HG03139 (cell line): ENCODE data around the gene NEDD4.
"Not testable (repeated sequence)": the region's sequence is repeated elsewhere in the genome, so short reads cannot be mapped to it uniquely, and the experiment has no call there.

ENCODE experiments used
- ATAC-seq: cut with Tn5 transposase; IDR thresholded peaks from one replicate; pipeline ENCODE4 v1.9.1; 2021; ENCODE audit not compliant: unreplicated experiment

The NEDD4 gene

GRCh38 chr15:56006371-56006770 lies 13.0 kb upstream of the NEDD4 start:
- ATAC-seq: not testable (repeated sequence)

DNA sequence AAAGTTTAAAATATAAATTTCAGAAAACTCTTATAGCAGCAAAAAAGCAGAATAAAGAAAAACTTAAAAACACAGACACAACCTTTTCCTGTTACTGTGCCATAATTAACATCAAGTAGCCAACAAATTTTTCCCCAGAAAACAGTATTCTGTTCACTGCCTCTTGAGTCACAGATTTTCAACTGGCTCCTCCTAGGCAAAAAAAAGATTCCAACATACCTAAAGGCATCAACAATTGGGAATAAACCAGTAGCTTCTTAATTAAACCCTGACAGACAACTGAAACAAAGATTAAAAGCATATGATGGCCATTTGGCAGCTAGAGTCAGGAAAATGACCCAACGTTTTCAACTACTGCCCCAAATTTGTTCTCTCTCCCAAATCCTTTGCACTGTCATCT lies 10.9 kb upstream of the NEDD4 start:
- not testable (repeated sequence) for ATAC-seq

- not testable (repeated sequence) for ATAC-seq
Observed at GRCh38 chr15:56003777-56004176, 10.4 kb upstream of the NEDD4 start.

DNA sequence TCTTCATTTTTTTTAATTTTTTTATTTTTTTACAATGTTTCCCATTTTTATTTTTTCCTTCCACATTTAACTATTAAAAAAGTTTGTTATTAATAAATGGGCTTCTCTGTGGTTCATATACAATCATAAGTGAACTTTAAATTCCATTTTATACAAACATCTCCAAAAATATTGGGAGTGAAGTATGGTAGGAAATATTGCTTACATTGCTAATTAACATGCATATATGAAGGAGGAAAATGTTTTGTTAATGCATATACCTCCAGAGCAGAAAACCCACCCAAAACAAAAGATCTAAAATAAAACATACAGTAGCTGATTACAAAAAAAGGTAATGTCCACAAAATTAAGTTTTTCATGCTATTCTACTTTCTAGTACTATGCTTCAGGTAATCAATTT lies 9.9 kb upstream of the NEDD4 start:
- not testable (repeated sequence) for ATAC-seq

DNA sequence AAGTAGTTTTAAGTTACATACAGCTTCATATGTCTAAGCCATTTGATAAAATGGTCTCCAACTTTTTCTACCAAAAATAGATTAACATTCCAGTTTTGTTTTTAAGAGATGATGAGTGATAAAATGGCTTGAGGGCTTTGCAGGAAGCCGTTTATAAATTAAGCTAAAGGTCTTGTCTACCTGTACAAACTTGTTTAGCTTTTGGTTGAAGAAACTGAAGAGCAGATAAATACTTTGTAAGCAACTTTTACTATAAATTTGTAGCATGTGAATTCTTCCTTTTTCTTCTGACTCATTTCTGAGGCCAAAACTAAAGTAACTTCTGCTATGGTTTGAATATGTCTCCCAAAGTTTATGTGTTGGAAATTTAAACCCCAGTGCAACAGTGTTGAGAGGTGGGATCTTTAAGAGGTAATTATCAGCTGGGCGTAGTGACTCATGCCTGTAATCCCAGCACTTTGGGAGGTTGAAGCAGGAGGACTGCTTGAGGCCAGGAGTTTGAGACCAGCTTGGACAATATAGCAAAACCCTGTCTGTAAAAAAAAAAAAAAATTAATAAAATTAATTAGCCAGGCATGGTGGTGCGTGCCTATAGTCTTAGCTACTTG lies 8.2 kb upstream of the NEDD4 start:
- no peak for ATAC-seq

GRCh38 chr15:55999658-56000057 lies 6.2 kb upstream of the NEDD4 start:
- ATAC-seq: no peak

DNA sequence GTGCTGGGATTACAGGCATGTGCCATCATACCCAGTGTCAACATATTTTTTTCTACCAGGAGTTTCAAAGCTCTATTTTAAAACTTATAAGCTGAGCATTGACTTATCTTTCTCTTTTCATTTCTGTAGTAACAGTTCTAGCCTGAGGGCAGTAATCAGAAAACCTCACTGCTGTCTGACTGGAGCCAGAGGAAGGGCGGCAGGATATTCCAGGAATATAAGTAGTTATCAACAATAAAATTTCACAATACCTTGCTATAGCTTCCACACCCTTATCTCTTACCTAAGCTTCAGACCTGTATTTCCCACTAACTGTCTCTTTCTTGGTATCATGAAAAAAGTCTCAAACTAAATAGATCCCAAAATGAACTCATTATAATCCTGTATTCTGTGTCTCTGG lies 5.1 kb upstream of the NEDD4 start:
- no peak for ATAC-seq

- no peak for ATAC-seq
Observed at GRCh38 chr15:55993804-55994560, 570 bp upstream of the NEDD4 start.

GRCh38 chr15:55992769-55993110 lies 672 bp downstream of the NEDD4 start:
- no peak for ATAC-seq

DNA sequence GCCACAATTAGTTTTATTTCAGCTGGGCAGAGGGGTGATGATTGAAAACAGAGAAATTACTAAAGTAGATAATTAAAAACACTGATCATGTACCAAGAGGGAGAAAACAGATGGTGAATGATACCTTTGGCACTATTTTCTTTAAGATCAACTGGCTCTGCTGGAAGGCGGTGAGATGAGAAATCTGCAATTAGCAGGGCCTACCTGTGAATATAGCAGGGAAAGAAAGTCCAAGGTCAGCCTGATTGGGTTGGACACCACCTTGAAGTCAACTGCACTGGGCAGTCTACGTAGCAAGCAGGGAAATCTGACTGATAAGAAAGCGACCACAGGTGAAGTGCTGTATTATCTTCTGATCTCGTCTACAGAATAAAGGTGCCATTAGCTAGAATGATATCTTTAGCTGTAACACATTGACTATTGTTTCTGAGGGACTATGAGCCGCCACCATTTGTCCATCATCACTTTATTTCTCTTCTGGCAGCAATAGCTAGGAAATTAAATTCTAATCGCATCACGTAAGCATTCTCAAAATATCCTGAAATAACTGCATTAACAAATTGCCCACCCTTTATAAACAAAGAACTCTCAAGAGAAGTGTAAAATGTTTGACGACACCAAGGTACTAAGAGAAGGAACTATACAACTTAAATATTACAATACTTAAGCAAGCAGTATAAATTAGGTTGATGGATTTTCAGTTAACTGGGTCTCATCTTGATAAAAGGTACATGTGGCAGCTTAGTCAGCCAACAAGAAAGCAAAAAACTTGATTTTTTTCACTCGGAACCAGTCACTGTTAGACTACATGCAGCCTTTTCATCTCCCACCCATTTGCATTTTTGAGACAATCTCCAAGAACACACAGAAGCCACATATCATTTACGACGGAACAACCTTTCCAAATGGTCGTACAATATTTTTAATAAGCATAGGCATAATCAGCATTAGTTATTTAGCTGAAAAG lies 1.3 kb downstream of the NEDD4 start:
- ATAC-seq: no peak

DNA sequence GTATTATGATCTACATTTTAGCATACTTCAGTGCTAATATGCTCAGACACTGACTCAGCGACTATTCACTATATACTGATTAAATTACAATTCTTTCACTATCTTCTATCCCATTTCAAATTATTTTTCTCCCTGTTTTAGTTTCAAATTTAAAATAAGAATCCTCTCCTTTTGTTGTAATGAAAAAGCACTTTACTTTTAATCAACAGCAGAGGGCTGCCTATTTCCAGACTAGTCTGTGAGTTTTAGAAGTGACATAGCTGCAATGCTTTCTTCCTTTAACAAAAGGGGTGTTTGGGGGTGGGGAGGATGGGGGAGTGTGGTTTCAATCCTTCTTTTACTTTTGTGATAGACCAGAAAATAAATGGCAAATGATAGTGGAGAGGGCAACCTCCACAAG lies 2.4 kb downstream of the NEDD4 start:
- ATAC-seq: no peak

DNA sequence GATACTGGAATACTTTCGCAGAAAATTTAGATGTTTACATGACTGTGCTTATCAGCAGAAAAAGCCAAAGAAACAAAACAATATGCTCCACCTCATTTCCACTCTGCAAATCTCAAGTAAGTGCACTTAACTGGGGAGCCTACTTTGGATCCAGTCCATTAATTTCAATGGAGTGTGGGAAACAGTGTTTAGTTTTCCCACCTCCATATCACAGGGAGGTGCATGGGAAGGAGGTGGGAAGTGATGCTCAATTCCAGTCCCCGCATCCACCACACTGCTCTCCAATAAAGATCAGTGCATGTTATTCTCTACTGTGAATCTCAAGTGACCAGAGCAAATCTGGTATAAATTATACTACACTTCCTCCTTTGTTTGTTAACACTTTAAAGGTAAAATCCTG lies 2.9 kb downstream of the NEDD4 start:
- no peak for ATAC-seq

GRCh38 chr15:55989383-55989782 lies 4.0 kb downstream of the NEDD4 start:
- no peak for ATAC-seq

GRCh38 chr15:55981582-55982249 lies 11.7 kb downstream of the NEDD4 start:
- no peak for ATAC-seq

- ATAC-seq: no peak
Observed at GRCh38 chr15:55980511-55980910, 12.9 kb downstream of the NEDD4 start.

- ATAC-seq: no peak
Observed at GRCh38 chr15:55977231-55977630, 16.2 kb downstream of the NEDD4 start.

GRCh38 chr15:55970286-55970685 lies 23.1 kb downstream of the NEDD4 start:
- no peak for ATAC-seq

DNA sequence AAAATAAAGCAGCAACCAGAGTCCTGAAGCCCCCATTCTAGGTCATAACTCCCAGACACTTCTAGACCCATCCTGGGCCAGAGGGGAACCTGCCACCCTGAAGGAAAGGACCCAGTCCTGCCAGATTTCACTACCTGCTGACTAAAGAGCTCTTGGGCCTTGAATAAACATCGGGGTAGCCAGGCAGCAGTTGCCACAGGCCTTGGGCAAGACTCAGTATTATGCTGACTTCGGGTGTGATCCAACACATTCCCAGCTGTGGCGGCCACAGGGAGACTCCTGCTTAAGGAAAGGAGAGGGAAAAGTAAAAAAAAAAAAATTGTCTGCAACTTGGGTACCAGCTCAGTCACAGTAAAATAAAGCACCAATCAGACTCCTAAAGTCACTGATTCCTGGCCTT lies 23.8 kb downstream of the NEDD4 start:
- no peak for ATAC-seq

DNA sequence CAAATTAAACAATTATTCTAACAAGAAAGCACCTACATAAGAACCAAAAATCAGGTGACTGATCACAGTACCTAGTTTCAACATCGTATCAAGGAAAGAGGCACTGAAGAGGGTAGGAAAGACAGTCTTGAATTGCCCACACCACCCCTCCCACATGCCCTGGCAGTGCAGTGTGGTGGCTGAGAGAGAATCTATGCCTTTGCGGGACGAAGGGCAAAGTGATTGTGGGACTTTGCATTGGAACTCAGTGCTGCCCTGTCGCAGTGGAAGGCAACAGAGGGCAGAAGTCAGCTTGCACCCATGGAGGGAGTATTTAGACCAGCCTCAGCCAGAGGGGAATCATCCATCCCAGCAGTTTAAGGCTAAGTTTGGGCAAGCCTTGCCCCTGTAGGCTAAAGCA lies 24.5 kb downstream of the NEDD4 start:
- no peak for ATAC-seq

DNA sequence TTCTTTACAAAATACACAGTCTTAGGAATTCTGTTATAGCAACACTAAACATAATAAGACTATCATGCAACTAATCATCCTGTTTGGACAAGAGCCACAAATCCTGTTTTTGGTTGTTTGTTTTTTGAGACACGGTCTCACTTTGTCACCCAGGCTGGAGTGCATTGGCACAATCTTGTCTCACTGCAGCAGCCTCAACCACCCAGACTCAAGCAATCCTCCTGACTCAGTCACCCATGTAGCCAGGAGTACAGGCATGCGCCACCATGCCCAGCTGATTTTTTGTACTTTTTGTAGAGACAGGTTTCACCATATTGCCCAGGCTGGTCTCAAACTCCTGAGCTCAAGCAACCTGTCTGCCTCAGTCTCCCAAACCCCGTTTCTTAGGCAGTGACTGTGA lies 28.3 kb downstream of the NEDD4 start:
- no peak for ATAC-seq

DNA sequence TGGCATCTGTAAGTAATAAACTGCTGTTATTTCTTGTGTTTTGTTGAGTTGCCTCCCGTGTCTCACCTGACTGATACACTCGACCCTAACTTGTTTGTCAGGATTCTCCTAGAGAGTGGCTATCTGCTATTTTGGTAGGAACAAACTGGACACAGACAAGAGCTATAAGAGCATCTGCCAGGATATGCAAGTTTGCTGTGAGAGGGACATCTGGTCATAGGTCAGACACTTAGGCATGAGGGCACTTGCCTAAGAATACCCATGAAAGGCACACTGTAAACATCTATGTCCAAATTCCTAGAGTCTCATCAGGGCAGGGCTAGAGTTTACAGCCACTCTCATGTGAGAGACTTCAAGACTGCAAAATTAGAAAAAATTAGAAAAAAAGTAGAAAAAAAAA lies 32.5 kb downstream of the NEDD4 start:
- no peak for ATAC-seq
